Vagina (tissue), 2 donors: ENCODE data around the gene GPR158. TPM values are rescaled to one million over a fixed set of nuclear protein-coding genes. Genes with fewer than 3 reads are reported as not detected.

Source experiments
- DNase-seq, 2 donors: peaks; one replicate each; pipeline ENCODE4 v3.0.0-alpha.2; 2017; ENCODE audit errors: extremely low spot score in 2 of 2
- H3K27ac ChIP-seq: fragments of 200-600 bp; sonication (generic); one replicate; pipeline ENCODE4 v1.5.1; 2019
- H3K27me3 ChIP-seq: fragments of 200-600 bp; sonication (generic); one replicate; pipeline ENCODE4 v1.5.1; 2019
- H3K36me3 ChIP-seq, 2 donors: fragments of 200-600 bp; sonication (generic); one replicate each; pipeline ENCODE4 v1.5.1; 2017 to 2019
- H3K4me1 ChIP-seq: fragments of 200-600 bp; sonication (generic); one replicate; pipeline ENCODE4 v1.5.1; 2019
- H3K4me3 ChIP-seq, 2 donors: fragments of 200-600 bp; sonication (generic); 1 replicate in 1 of 2; 2 replicates in 1 of 2; pipeline ENCODE4 v1.5.1; 2016 to 2019
- H3K9me3 ChIP-seq: fragments of 200-600 bp; sonication (generic); one replicate; pipeline ENCODE4 v1.5.1; 2019
- POLR2A ChIP-seq, 2 donors: fragments of 450-650 bp; IDR thresholded peaks; one replicate each; pipeline ENCODE4 v1.6.1; 2017; ENCODE audit warnings: antibody characterized with exemption in 2 of 2, mild to moderate bottlenecking in 2 of 2, moderate library complexity in 2 of 2
- POLR2AphosphoS5 ChIP-seq, 2 donors: sonication (generic); formaldehyde crosslinking; IDR thresholded peaks; one replicate each; pipeline ENCODE4 v1.9.0; 2017; ENCODE audit warnings: antibody characterized with exemption in 2 of 2, mild to moderate bottlenecking in 2 of 2, low read depth in 1 of 2; ENCODE audit not compliant: insufficient read depth in 1 of 2
- intact Hi-C: fragments of 100-400 bp; cut with DNase I; formaldehyde crosslinking; loops from one replicate; pipeline ENCODE4 v1.15.1; 2023
- total RNA-seq: library from RNA; depleted of rRNA; stranded (reverse); fragments of >200 nt; gene quantifications from one replicate; pipeline ENCODE4 v1.2.3, GENCODE V29; 2016
- TF ChIP-seq, protein P1 (sequence below), 3 experiments: fragments of 450-650 bp in 2 of 3; fragments of 200-600 bp in 1 of 3; sonication (generic) in 1 of 3; IDR thresholded peaks; one replicate each; pipeline ENCODE4 v1.5.1; 2017 to 2019; ENCODE audit warnings: antibody characterized with exemption in 3 of 3, mild to moderate bottlenecking in 2 of 3, moderate library complexity in 2 of 3

GPR158 gene
- total RNA-seq, 1 donor from 2014 or later: 0.49 TPM

- no peak for DNase-seq
- H3K4me1 ChIP-seq: no peaks in the 10 kb centered on the region
- no peaks in the 10 kb centered on the region for H3K27me3 ChIP-seq
- intact Hi-C loops: loop anchor here (5.0 kb wide), 1 partner anchor 1363 kb away; no protein-coding TSS in a partner anchor
- H3K36me3 ChIP-seq: no peaks in the 10 kb centered on the region
- no peak overlapping the region for H3K4me3 ChIP-seq
- no peaks in the 10 kb centered on the region for H3K9me3 ChIP-seq
- H3K27ac ChIP-seq: no peak overlapping the region
- TF ChIP-seq POLR2A (IDR thresholded peaks at IDR 0.05): no peak
- TF ChIP-seq, protein P1, sequence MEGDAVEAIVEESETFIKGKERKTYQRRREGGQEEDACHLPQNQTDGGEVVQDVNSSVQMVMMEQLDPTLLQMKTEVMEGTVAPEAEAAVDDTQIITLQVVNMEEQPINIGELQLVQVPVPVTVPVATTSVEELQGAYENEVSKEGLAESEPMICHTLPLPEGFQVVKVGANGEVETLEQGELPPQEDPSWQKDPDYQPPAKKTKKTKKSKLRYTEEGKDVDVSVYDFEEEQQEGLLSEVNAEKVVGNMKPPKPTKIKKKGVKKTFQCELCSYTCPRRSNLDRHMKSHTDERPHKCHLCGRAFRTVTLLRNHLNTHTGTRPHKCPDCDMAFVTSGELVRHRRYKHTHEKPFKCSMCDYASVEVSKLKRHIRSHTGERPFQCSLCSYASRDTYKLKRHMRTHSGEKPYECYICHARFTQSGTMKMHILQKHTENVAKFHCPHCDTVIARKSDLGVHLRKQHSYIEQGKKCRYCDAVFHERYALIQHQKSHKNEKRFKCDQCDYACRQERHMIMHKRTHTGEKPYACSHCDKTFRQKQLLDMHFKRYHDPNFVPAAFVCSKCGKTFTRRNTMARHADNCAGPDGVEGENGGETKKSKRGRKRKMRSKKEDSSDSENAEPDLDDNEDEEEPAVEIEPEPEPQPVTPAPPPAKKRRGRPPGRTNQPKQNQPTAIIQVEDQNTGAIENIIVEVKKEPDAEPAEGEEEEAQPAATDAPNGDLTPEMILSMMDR (IDR thresholded peaks at IDR 0.05): no peak
- no peak for TF ChIP-seq POLR2AphosphoS5 (IDR thresholded peaks at IDR 0.05; ENCODE audit: insufficient read depth in 1 of 2, low read depth in 1 of 2)
These were observed 105.3 kb downstream of the GPR158 start for GRCh38 chr10:25280076-25280475.

DNA sequence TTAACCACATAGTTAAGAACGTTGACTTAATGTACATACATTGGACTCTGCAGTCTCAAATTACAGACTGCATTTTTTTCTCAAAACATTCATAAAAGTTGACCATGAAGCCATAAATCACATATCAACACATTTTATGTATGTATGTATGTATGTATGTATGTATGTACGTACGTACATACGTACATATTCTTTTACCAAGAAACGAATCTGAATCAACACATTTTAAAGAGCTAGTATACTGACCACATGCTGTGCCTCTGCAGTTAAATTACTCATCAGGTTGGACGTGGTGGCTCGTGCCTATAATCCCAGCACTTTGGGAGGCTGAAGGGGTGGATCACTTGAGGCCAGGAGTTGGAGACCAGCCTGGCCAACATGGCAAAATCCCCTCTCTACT is 105.8 kb downstream of the GPR158 start:
- DNase-seq: no peak
- no peak overlapping the region for H3K27ac ChIP-seq
- no peaks in the 10 kb centered on the region for H3K36me3 ChIP-seq
- no peaks in the 10 kb centered on the region for H3K9me3 ChIP-seq
- intact Hi-C loops: loop anchor here (5.0 kb wide), 1 partner anchor 1363 kb away; no protein-coding TSS in a partner anchor
- no peaks in the 10 kb centered on the region for H3K4me1 ChIP-seq
- TF ChIP-seq POLR2A (IDR thresholded peaks at IDR 0.05) (no peak), POLR2AphosphoS5 (IDR thresholded peaks at IDR 0.05; ENCODE audit: insufficient read depth in 1 of 2, low read depth in 1 of 2) (no peak)
- TF ChIP-seq, protein P1 (IDR thresholded peaks at IDR 0.05): no peak
- H3K4me3 ChIP-seq: no peak overlapping the region
- H3K27me3 ChIP-seq: no peaks in the 10 kb centered on the region

- no peak overlapping the region for H3K4me3 ChIP-seq
- intact Hi-C loops: no loop called here
- no peaks in the 10 kb centered on the region for H3K9me3 ChIP-seq
- no peak for DNase-seq
- no peak for TF ChIP-seq POLR2A (IDR thresholded peaks at IDR 0.05)
- TF ChIP-seq, protein P1 (IDR thresholded peaks at IDR 0.05): no peak
- TF ChIP-seq POLR2AphosphoS5 (IDR thresholded peaks at IDR 0.05; ENCODE audit: insufficient read depth in 1 of 2, low read depth in 1 of 2): no peak
- H3K27ac ChIP-seq: no peak overlapping the region
- H3K27me3 ChIP-seq: no peaks in the 10 kb centered on the region
- no peaks in the 10 kb centered on the region for H3K4me1 ChIP-seq
- no peaks in the 10 kb centered on the region for H3K36me3 ChIP-seq
These were observed 111.0 kb downstream of the GPR158 start for GRCh38 chr10:25285809-25286208.

DNA sequence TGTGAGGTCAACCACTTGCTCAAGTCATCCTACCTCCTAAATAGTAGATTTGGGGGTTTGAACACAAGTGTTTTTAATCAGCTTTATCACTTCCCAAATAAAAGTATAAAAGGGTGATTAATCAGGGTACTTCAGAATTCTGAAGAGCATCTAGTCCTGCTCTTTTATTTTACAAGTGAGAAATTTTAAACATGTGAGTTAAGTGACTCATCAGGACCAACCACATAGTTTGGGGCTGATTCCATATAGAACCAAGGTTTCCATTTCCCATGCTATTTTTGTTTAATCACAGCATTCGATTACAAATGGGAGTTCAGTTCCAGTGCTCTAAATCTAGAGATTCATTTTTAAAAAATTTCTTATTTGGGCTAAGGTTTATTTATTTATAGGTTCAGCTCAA is 113.4 kb downstream of the GPR158 start:
- no peaks in the 10 kb centered on the region for H3K4me1 ChIP-seq
- intact Hi-C loops: no loop called here
- H3K27me3 ChIP-seq: no peaks in the 10 kb centered on the region
- no peaks in the 10 kb centered on the region for H3K9me3 ChIP-seq
- no peak overlapping the region for H3K4me3 ChIP-seq
- no peaks in the 10 kb centered on the region for H3K36me3 ChIP-seq
- DNase-seq: no peak
- H3K27ac ChIP-seq: no peak overlapping the region
- TF ChIP-seq POLR2A (IDR thresholded peaks at IDR 0.05): no peak
- TF ChIP-seq POLR2AphosphoS5 (IDR thresholded peaks at IDR 0.05; ENCODE audit: insufficient read depth in 1 of 2, low read depth in 1 of 2): no peak
- TF ChIP-seq, protein P1 (IDR thresholded peaks at IDR 0.05): no peak

GRCh38 chr10:25294032-25294926 is 119.5 kb downstream of the GPR158 start:
- TF ChIP-seq, protein P1 (IDR thresholded peaks at IDR 0.05): no peak
- no peak for TF ChIP-seq POLR2AphosphoS5 (IDR thresholded peaks at IDR 0.05; ENCODE audit: insufficient read depth in 1 of 2, low read depth in 1 of 2)
- TF ChIP-seq POLR2A (IDR thresholded peaks at IDR 0.05): no peak
- Histone ChIP-seq H3K27me3 (no peaks in the 10 kb centered on the region), H3K27ac (no peak overlapping the region), H3K4me1 (no peaks in the 10 kb centered on the region), H3K9me3 (no peaks in the 10 kb centered on the region), H3K36me3 (no peaks in the 10 kb centered on the region), H3K4me3 (no peak overlapping the region)
- DNase-seq: no peak
- intact Hi-C loops: no loop called here
